PC-3 (cell line): ENCODE measurements around the gene DCAF5.

Experiments used
- CTCF ChIP-seq: fragments of 300-600 bp; sonication (generic); conservative IDR thresholded peaks from 2 replicates; pipeline ENCODE4 v1.5.1; 2017; ENCODE audit warnings: antibody characterized with exemption, low read depth, mild to moderate bottlenecking, low read length
- EZH2 ChIP-seq: fragments of 300-600 bp; sonication (generic); IDR thresholded peaks from one replicate; pipeline ENCODE4 v1.6.1; 2017; ENCODE audit warnings: antibody characterized with exemption, mild to moderate bottlenecking, low read length; ENCODE audit not compliant: unreplicated experiment
- EZH2phosphoT487 ChIP-seq: fragments of 300-600 bp; sonication (generic); IDR thresholded peaks from 2 replicates; pipeline ENCODE4 v1.6.1; 2018; ENCODE audit warnings: mild to moderate bottlenecking, antibody characterized with exemption, low read length, borderline replicate concordance

GRCh38 chr14:69039288-69039628 lies 113.7 kb downstream of the DCAF5 start:
- TF ChIP-seq CTCF (no peak), EZH2 (no peak), EZH2phosphoT487 (no peak)
